Liver (tissue), 3 donors: Measurements from ENCODE around the gene RAB17.

Source experiments
- EGR1 ChIP-seq, 2 donors: IDR thresholded peaks; 2 replicates each; pipeline ENCODE4 v1.6.1; 2016 to 2018; ENCODE audit warnings: antibody characterized with exemption in 2 of 2, low read depth in 2 of 2
- FOXA1 ChIP-seq: IDR thresholded peaks from 2 replicates; pipeline ENCODE4 v1.6.1; 2016; ENCODE audit warnings: antibody characterized with exemption
- GABPA ChIP-seq, 2 donors: IDR thresholded peaks in 1 of 2; conservative IDR thresholded peaks in 1 of 2; 2 replicates each; pipeline ENCODE4 v1.6.1; 2016; ENCODE audit warnings: antibody characterized with exemption in 2 of 2, mild to moderate bottlenecking in 1 of 2, moderate library complexity in 1 of 2
- HNF4A ChIP-seq, 2 donors: conservative IDR thresholded peaks; 2 replicates each; pipeline ENCODE4 v1.6.1; 2016; ENCODE audit warnings: antibody characterized with exemption in 2 of 2, mild to moderate bottlenecking in 2 of 2
- NR2F2 ChIP-seq: IDR thresholded peaks from 2 replicates; pipeline ENCODE4 v1.6.1; 2016; ENCODE audit warnings: antibody characterized with exemption
- RAD21 ChIP-seq, 2 donors: IDR thresholded peaks; 2 replicates each; pipeline ENCODE4 v1.6.1; 2016; ENCODE audit warnings: antibody characterized with exemption in 2 of 2, mild to moderate bottlenecking in 2 of 2
- REST ChIP-seq: IDR thresholded peaks from 2 replicates; pipeline ENCODE4 v1.6.1; 2016; ENCODE audit warnings: antibody characterized with exemption, mild to moderate bottlenecking
- TAF1 ChIP-seq: conservative IDR thresholded peaks from 2 replicates; pipeline ENCODE4 v1.6.1; 2016; ENCODE audit warnings: antibody characterized with exemption, mild to moderate bottlenecking
- YY1 ChIP-seq: IDR thresholded peaks from 2 replicates; pipeline ENCODE4 v1.6.1; 2016; ENCODE audit warnings: antibody characterized with exemption, mild to moderate bottlenecking
- ZBTB33 ChIP-seq: IDR thresholded peaks from 2 replicates; pipeline ENCODE4 v1.6.1; 2016; ENCODE audit warnings: antibody characterized with exemption
- TF ChIP-seq, protein P1 (sequence below): IDR thresholded peaks from 2 replicates; pipeline ENCODE4 v1.6.1; 2016; ENCODE audit warnings: antibody characterized with exemption
- TF ChIP-seq, protein P2 (sequence below): fragments of 150-350 bp; IDR thresholded peaks from 2 replicates; pipeline ENCODE4 v1.5.1; 2017; ENCODE audit warnings: improper control_type of control experiment, low read depth, low read length; ENCODE audit not compliant: missing input control
- donor health status: healthy.
- donor health status: healthy.

DNA sequence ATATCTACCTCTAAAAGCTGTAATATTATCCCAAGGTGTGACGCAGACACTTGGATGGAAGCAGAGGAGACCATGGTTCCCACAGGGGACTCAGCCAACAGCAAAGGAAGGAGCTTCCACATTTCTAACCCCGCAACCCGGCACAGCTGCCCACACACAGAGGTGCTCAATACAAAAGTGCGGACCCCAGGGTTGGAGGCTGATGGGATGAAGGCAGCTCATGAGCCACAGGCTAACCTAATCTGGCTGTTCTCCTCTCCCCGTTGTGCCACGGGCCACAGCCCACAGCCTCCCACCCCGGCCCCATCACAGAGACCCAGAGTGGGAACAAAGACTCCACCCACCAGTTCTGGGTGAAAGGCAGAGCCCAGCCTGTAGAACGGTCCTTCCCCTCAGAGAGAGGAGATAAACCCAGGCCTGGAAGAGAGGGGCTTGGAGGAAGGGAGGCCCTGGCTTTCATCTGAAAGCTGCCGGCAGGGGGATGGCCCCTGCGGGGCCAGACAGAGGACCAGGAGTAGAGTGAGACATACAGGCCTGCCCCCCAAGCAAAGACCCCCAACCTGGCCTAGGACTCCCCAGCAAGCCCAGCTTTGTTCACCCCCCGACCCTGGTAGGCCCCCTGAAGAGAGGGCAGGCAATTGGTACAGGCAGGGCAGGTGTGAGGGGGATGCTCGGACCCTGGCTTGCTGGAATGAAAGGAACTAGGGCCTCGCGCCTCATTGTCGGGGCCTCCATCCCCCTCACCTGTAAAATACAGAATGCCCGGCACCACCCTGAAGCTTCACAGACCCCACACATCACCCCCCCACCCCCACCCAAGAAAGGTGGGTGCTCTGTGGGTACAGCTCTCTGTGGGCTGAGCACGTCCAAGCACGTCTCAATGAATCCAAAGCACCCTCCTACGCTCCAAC, 6.9 kb downstream of the RAB17 start:
- TF ChIP-seq, protein P1, sequence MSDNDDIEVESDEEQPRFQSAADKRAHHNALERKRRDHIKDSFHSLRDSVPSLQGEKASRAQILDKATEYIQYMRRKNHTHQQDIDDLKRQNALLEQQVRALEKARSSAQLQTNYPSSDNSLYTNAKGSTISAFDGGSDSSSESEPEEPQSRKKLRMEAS, result no peak
- TF ChIP-seq YY1 (no peak), EGR1 (IDR thresholded peaks at IDR 0.05; ENCODE audit: low read depth in 2 of 2) (no peak), GABPA (IDR thresholded peaks at IDR 0.05 in 1 of 2, conservative IDR thresholded peaks at IDR 0.05 in 1 of 2) (no peak), HNF4A (conservative IDR thresholded peaks at IDR 0.05) (no peak), TAF1 (no peak), ZBTB33 (no peak), RAD21 (IDR thresholded peaks at IDR 0.05) (no peak), REST (no peak), FOXA1 (no peak), NR2F2 (no peak)
- TF ChIP-seq, protein P2, sequence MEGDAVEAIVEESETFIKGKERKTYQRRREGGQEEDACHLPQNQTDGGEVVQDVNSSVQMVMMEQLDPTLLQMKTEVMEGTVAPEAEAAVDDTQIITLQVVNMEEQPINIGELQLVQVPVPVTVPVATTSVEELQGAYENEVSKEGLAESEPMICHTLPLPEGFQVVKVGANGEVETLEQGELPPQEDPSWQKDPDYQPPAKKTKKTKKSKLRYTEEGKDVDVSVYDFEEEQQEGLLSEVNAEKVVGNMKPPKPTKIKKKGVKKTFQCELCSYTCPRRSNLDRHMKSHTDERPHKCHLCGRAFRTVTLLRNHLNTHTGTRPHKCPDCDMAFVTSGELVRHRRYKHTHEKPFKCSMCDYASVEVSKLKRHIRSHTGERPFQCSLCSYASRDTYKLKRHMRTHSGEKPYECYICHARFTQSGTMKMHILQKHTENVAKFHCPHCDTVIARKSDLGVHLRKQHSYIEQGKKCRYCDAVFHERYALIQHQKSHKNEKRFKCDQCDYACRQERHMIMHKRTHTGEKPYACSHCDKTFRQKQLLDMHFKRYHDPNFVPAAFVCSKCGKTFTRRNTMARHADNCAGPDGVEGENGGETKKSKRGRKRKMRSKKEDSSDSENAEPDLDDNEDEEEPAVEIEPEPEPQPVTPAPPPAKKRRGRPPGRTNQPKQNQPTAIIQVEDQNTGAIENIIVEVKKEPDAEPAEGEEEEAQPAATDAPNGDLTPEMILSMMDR, result no peak
